Adrenal gland (tissue), 5 donors: ENCODE results near the gene OSBP2.

ENCODE experiments used
- CTCF ChIP-seq, 6 experiments: fragments of 450-650 bp in 4 of 6; fragments of 200-600 bp in 2 of 6; sonication (generic) in 1 of 6; IDR thresholded peaks; 1 replicate in 5 of 6; 2 replicates in 1 of 6; pipeline versions ENCODE4 v1.5.1 to v1.8.0; 2016 to 2021; ENCODE audit warnings: antibody characterized with exemption in 6 of 6, mild to moderate bottlenecking in 2 of 6, moderate library complexity in 1 of 6
- POLR2A ChIP-seq, 2 donors: fragments of 450-650 bp; IDR thresholded peaks; one replicate each; pipeline ENCODE4 v1.6.1; 2017; ENCODE audit warnings: antibody characterized with exemption in 2 of 2, mild to moderate bottlenecking in 2 of 2, moderate library complexity in 1 of 2
- donor health status: DM: no; HTN: no; CAD: no.

DNA sequence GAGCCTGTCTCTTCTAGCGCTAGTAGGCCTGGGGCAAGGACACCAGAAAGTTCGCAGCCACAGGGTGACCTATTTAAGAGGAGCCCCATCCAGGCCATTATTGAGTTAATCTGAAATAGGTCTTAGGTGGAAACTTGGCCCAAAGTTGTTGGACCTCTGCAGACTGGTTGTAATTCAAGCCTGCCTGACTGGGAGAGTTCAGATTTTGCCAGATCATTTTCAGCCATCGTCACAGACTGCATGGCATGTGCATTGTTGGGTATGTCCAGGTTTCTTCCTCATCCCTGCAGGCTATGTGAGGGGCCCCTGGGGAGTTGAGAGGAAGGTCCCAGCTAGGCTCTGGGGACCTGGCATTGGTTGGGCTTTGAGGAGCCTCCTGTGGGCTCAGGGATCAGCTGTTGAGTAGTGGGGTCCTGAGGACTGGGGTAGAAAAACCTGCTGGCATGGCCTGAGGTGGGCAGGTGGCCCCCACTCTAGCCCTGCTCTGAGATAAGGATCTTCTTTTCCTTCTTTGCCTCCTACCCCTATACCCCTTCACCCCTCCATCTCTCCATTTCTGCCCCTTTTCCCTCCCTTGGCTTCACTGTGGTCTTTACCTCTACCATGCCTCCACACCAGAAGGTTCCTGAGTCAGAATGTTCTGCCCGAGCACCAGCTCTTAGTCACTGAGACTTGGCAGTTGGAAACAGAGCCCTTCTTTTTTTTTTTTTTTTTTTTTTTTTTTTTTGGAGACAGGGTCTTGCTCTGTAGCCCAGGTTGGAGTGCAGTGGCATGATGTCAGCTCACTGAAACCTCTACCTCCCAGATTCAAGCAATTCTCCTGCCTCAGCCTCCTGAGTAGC lies 161.2 kb downstream of the OSBP2 start:
- TF ChIP-seq CTCF (IDR thresholded peaks at IDR 0.05) (no peak), POLR2A (IDR thresholded peaks at IDR 0.05) (no peak)
